Gastrocnemius medialis (tissue), 4 donors: ENCODE data around the gene ATP6V1G2. TPM values are rescaled to one million over a fixed set of nuclear protein-coding genes. Genes with fewer than 3 reads are reported as not detected.

Source experiments
- ATAC-seq, 2 donors: fragments of 150-250 bp; one replicate each; pipeline ENCODE4 v1.9.1; 2016
- DNase-seq, 2 donors: peaks; one replicate each; pipeline ENCODE4 v3.0.0-alpha.2; 2019
- H3K27ac ChIP-seq, 4 donors: fragments of 200-600 bp; sonication (generic); 1 replicate in 1 of 4; 2 replicates in 3 of 4; pipeline ENCODE4 v1.5.1; 2016 to 2018; ENCODE audit warnings: mild to moderate bottlenecking in 2 of 4, moderate library complexity in 1 of 4
- H3K27me3 ChIP-seq, 3 donors: fragments of 200-600 bp; sonication (generic) in 2 of 3; 1 replicate in 1 of 3; 2 replicates in 2 of 3; pipeline versions ENCODE4 v1.5.1 to v1.6.0; 2016 to 2019; ENCODE audit warnings: mild to moderate bottlenecking in 1 of 3, moderate library complexity in 1 of 3
- H3K36me3 ChIP-seq, 2 donors: fragments of 200-600 bp; sonication (generic) in 1 of 2; one replicate each; pipeline ENCODE4 v1.5.1; 2017 to 2018
- H3K4me1 ChIP-seq, 2 donors: fragments of 200-600 bp; sonication (generic) in 1 of 2; one replicate each; pipeline ENCODE4 v1.5.1; 2016 to 2017; ENCODE audit warnings: mild to moderate bottlenecking in 2 of 2
- H3K4me3 ChIP-seq, 4 donors: fragments of 200-600 bp; sonication (generic) in 3 of 4; 1 replicate in 1 of 4; 2 replicates in 3 of 4; pipeline ENCODE4 v1.5.1; 2016 to 2019; ENCODE audit warnings: mild to moderate bottlenecking in 2 of 4
- H3K9me3 ChIP-seq, 3 donors: fragments of 200-600 bp; sonication (generic) in 2 of 3; 1 replicate in 1 of 3; 2 replicates in 2 of 3; pipeline ENCODE4 v1.5.1; 2016 to 2019
- CTCF ChIP-seq, 5 experiments: fragments of 450-650 bp in 3 of 5; fragments of 200-600 bp in 2 of 5; sonication (generic) in 2 of 5; IDR thresholded peaks in 4 of 5; conservative IDR thresholded peaks in 1 of 5; 1 replicate in 4 of 5; 2 replicates in 1 of 5; pipeline ENCODE4 v1.5.1; 2016 to 2019; ENCODE audit warnings: antibody characterized with exemption in 5 of 5, mild to moderate bottlenecking in 3 of 5, moderate library complexity in 3 of 5
- POLR2A ChIP-seq, 2 donors: fragments of 450-650 bp; IDR thresholded peaks; one replicate each; pipeline ENCODE4 v1.6.1; 2017; ENCODE audit warnings: antibody characterized with exemption in 2 of 2, mild to moderate bottlenecking in 2 of 2, moderate library complexity in 2 of 2
- in situ Hi-C, 4 donors: fragments of 200-750 bp; cut with MboI; loops; one replicate each; pipeline versions ENCODE4 v1.15.0 to v1.8.0; 2017; ENCODE audit warnings: low sequenced_read_pairs in 4 of 4
- intact Hi-C: fragments of 100-400 bp; cut with DNase I; formaldehyde crosslinking; loops from one replicate; pipeline ENCODE4 v1.15.1; 2023; ENCODE audit warnings: low total_unique reads
- total RNA-seq, 4 donors: library from RNA; depleted of rRNA; stranded (reverse); fragments of >200 nt; gene quantifications; one replicate each; pipeline versions ENCODE4 v1.1.0 to v1.2.3, GENCODE V29; 2016

The ATP6V1G2 gene
- total RNA-seq, 4 donors from 2014 or later = 0.46 to 1.8 (median 1.1) TPM

DNA sequence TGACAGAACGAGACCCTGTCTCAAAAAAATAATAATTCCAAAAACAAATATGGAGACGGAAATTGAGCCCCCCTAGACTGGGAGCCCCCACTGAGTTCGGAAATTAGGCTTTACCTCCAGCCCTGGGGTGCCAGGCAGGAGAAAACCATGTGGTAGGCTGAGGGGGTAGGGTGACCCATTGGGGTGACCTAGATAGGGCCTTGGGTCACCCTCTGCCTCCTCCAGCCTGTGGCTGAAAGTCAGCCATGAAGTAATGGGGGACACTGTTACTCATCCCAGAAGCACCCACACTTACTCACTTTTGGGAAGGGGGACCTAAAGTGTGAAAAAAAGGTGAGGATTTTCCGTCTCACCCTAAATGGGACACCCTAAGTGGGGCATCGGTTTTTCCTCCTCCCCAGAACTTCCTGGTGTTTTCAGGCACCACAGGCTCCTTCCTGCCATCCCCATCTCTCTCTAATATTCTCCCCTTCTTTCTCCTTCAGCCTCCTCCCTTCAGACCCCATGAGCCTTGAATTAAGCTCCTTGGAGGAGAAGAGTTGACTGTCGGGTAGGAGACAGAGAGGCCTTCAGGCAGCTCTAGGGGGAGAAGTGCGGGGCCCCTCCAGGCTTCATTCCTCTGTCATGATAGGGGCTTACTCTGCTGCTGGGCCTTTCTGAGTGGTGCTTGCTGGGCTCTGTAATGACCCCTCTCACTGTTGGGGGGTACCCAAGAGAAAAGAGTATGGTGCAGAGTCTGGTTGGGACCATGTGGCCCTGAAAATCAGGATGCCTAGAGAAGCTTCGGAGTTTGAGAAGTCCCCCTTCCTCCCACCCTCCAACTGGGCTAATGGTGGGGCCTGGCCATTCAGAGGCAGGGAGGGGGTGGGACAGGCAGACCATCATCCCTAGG is 33.4 kb upstream of the ATP6V1G2 start:
- H3K9me3 ChIP-seq = no peaks in the 10 kb centered on the region
- H3K36me3 ChIP-seq = no peaks in the 10 kb centered on the region
- TF ChIP-seq CTCF (IDR thresholded peaks at IDR 0.05 in 4 of 5, conservative IDR thresholded peaks at IDR 0.05 in 1 of 5) = no peak
- DNase-seq = no peak
- ATAC-seq = no peak
- H3K27me3 ChIP-seq = no peaks in the 10 kb centered on the region
- intact Hi-C loops = no loop called here
- no peak overlapping the region for H3K4me3 ChIP-seq
- H3K4me1 ChIP-seq = peaks cover 0 to 5% of the 10 kb centered on the region in 2 donors
- no peak overlapping the region for H3K27ac ChIP-seq
- in situ Hi-C loops = no loop called here

DNA sequence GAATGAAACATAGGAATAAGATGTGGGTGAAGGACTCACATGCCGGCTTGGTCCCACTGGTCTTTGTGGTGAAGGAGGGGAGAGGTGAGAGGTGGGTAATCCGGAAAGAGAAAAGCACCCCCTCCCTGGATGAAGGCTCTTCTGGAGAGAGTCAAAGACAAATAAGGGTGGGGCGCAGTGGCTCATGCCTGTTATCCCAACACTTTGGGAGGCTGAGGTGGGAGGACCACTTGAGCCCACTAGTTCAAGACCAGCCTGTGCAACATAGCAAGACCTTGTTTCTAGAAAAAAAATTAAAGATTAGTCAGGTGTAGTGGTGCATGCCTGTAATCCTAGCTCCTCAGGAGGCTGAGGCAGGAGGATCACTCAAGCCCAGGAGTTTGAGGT is 32.7 kb upstream of the ATP6V1G2 start:
- Histone ChIP-seq H3K27me3 (no peaks in the 10 kb centered on the region), H3K4me3 (no peak overlapping the region), H3K4me1 (peaks cover 0 to 5% of the 10 kb centered on the region in 2 donors), H3K36me3 (no peaks in the 10 kb centered on the region), H3K27ac (no peak overlapping the region), H3K9me3 (no peaks in the 10 kb centered on the region)
- ATAC-seq = no peak
- no peak for TF ChIP-seq POLR2A (IDR thresholded peaks at IDR 0.05)
- no peak for TF ChIP-seq CTCF (IDR thresholded peaks at IDR 0.05 in 4 of 5, conservative IDR thresholded peaks at IDR 0.05 in 1 of 5)
- DNase-seq = no peak
- intact Hi-C loops = no loop called here
- in situ Hi-C loops = no loop called here

DNA sequence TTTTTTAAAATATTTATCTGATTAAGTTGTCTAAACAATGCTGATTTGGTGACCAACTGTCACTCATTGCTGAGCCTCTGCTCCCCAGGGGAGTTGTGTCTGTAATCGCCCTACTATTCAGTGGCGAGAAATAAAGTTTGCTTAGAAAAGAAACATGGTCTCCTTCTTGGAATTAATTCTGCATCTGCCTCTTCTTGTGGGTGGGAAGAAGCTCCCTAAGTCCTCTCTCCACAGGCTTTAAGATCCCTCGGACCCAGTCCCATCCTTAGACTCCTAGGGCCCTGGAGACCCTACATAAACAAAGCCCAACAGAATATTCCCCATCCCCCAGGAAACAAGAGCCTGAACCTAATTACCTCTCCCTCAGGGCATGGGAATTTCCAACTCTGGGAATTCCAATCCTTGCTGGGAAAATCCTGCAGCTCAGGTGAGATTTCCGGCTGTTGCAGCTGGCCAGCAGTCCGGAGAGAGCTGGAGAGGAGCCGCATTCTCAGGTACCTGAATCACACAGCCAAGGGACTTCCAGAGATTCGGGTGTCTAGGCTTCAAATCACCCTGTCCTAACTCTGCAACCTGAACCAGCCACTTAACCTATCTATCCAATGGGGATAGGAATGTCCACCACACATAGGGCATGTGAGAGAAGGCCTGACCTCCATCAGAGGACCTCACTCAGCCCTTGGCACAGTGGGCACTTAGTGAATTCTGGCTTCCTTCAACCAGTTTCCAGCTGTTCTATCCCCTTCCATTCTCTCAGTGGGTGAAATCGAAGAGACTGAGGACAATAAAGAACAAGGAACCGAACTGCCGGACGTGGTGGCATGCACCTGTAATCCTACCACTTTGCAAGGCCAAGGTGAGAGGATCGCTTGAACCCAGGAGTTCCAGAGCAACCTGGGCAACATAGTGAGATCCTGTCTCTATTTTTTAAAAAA is 32.0 kb upstream of the ATP6V1G2 start:
- no peak for ATAC-seq
- Histone ChIP-seq H3K27me3 (no peaks in the 10 kb centered on the region), H3K9me3 (no peaks in the 10 kb centered on the region), H3K4me3 (no peak overlapping the region), H3K4me1 (peaks cover 0 to 5% of the 10 kb centered on the region in 2 donors), H3K27ac (no peak overlapping the region), H3K36me3 (no peaks in the 10 kb centered on the region)
- intact Hi-C loops (no loop called here), in situ Hi-C loops (no loop called here)
- no peak for DNase-seq
- TF ChIP-seq CTCF (IDR thresholded peaks at IDR 0.05 in 4 of 5, conservative IDR thresholded peaks at IDR 0.05 in 1 of 5) (no peak), POLR2A (IDR thresholded peaks at IDR 0.05) (no peak)

DNA sequence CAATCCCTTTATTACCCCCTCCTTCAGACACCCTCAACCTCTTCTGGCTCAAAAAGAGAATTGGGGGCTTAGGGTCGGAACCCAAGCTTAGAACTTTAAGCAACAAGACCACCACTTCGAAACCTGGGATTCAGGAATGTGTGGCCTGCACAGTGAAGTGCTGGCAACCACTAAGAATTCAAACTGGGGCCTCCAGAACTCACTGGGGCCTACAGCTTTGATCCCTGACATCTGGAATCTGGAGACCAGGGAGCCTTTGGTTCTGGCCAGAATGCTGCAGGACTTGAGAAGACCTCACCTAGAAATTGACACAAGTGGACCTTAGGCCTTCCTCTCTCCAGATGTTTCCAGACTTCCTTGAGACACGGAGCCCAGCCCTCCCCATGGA is 31.2 kb upstream of the ATP6V1G2 start:
- Histone ChIP-seq H3K9me3 (no peaks in the 10 kb centered on the region), H3K27me3 (no peaks in the 10 kb centered on the region), H3K4me3 (no peak overlapping the region), H3K27ac (no peak overlapping the region), H3K4me1 (peaks cover 0 to 5% of the 10 kb centered on the region in 2 donors), H3K36me3 (no peaks in the 10 kb centered on the region)
- intact Hi-C loops = no loop called here
- TF ChIP-seq CTCF (IDR thresholded peaks at IDR 0.05 in 4 of 5, conservative IDR thresholded peaks at IDR 0.05 in 1 of 5) (no peak), POLR2A (IDR thresholded peaks at IDR 0.05) (no peak)
- in situ Hi-C loops = no loop called here
- no peak for DNase-seq
- no peak for ATAC-seq
